ENCODE data around the gene UBE2C. TPM values are rescaled to one million over a fixed set of nuclear protein-coding genes. Genes with fewer than 3 reads are reported as not detected.

Gene UBE2C
- total RNA-seq, 1 experiment from 2014 or later, result 200 TPM

GRCh38 chr20:45833030-45833882 is 20.8 kb downstream of the UBE2C start, which contains the start of gene SNX21:
TSS of gene SNX21 (plus strand) at chr20:45833799. CDS start at chr20:45833920, 121 bp downstream.
- peak; percentile 86 for DNase-seq (ENCODE audit: low read depth)

GRCh38 chr20:45833883-45834796 is 21.7 kb downstream of the UBE2C start:
- peak; percentile 70 for DNase-seq (ENCODE audit: low read depth)

- no peak for DNase-seq (ENCODE audit: low read depth)
Observed at GRCh38 chr20:45834797-45835161, 22.3 kb downstream of the UBE2C start.

DNA sequence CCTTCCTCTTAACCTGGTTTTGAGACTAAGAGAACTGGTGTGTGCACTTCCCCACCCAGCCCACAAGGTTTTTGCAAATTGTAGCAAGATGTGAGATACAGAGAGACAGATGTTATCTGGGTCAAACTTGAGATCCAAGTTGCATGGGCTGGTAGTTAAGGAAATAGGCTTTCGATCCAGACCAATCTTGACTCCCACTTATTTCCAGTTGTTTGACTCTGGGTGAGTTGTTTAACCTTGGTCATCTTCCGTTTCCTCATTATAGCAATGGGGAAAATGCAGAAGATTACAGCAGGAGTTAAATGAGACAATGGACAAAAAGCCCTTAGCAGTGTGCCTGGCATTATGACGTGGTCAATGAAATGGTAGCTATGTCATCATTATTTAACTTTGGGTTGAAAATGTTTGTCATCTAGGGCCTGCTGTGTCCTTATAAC is 22.9 kb downstream of the UBE2C start:
- DNase-seq (ENCODE audit: low read depth), result no peak

- peak; percentile 38 for DNase-seq (ENCODE audit: low read depth)
Observed at GRCh38 chr20:45835825-45836224, 23.4 kb downstream of the UBE2C start.

- DNase-seq (ENCODE audit: low read depth), result no peak
Observed at GRCh38 chr20:45836841-45837240, 24.4 kb downstream of the UBE2C start.

GRCh38 chr20:45840700-45841198 is 28.3 kb downstream of the UBE2C start:
- DNase-seq (ENCODE audit: low read depth), result no peak

GRCh38 chr20:45841407-45842129 is 29.1 kb downstream of the UBE2C start:
- DNase-seq (ENCODE audit: low read depth), result no peak

DNA sequence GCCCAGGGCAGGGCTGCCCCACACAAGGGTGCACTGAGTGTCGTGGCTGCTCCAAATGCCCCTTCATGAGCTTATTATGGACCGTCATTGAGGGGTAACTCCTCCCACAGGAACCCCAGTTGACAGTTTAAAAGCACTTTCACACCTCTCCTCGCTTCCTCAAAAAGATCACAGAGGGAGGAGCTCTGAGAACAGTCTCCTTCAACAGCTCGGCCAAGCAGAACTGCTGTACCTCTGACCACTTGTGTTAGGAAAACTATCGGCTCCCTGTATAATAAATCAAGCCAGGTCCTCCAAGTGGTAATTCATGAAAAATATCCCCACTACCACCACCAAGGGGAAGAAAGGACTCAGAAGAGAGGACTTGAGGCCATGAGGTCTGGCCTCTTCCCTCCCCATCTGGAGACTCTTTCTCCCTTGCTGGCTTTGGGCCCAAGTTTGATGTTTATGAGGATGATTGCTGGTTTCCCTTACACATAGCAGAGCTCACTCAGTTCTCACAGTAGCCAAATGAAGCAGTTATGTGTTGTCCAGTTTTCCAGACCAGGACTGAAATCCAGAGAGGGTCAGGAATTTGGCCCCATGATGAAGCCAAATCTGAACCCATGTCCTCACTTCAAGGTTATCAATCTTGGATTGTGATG is 29.8 kb downstream of the UBE2C start:
- no peak for DNase-seq (ENCODE audit: low read depth)

DNA sequence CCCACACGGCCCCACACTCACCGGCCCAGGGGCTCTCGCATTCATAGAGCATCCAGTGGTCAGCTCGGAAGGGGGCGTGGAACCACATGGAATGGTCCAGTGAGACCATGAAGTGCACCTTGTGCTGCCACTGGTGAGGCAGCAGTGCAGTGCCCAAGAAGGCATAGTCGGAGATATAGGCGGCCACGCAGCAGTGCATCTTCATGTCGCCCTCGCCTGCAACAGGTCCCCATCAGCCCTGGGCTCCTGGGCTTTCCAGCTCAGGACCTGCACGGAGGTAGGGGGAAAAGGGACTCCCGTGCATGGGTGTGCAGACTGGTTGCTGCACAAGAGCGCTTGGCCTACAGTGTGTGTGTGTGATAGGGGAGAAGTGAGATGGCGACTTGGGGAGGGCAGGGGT is 31.1 kb downstream of the UBE2C start:
- no peak for DNase-seq (ENCODE audit: low read depth)

DNA sequence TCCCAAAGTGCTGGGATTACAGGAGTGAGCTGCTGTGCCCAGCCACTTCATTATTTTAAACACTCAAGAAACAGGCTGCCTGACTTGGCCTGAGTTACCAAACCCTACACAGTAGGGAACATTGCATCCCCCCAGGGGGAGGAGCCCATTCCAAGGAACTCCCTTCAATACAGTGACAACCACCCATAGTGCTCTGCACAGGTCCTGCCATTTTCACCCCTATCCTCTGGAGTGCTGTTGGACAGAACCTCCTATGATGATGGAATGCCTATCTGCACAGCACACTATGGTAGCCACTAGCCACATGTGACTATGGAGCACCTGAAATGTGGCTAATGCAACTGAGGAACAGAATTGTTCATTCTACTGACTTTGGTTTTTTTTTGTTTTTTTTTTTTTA is 33.0 kb downstream of the UBE2C start:
- DNase-seq (ENCODE audit: low read depth), result no peak

DNA sequence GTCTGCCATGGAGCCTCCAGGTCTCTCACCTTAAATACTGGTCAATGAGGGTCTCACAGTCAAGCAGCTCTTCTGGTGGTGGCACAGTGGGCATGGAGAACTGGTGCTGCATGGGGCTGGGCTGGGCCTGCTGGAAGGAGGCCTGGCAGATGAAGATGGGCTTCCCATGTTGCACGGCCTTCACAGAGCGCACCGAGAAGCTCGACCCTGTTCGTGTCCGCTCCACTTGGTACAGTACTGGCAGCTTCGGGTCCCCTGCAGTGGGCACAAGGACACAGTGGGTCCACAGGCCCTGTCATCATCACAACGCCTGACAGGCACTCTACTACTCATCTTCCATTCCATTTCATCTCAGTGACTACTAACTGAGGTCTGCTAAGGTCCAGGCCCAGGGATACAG is 36.0 kb downstream of the UBE2C start:
- DNase-seq (ENCODE audit: low read depth), result no peak

DNA sequence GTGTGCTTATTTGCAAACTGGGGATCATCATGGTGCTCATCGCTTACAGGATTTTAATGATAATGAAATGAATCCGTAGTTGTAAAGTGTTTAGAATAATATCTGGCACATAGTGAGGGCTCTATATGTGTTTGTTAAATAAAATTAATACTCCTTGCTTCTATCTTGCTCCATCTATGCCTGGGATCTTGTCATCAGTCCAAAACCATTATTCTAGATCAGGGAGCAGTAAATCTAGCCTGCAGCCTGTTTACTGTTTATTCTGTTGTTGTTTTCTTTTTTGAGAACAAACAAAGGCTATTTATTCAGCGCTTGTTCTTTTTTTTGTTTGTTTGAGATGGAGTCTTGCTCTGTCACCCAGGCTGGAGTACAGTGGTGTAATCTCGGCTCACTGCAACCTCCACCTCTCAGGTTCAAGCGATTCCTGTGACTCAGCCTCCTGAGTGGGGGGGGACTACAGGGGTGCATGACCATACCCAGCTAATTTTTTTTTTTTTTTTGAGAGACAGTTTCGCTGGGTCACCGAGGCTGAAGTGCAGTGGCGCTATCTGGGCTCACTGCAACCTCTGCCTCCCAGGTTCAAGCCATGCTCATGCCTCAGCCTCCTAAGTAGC is 36.6 kb downstream of the UBE2C start:
- DNase-seq (ENCODE audit: low read depth), result no peak

GRCh38 chr20:45850238-45850637 is 37.8 kb downstream of the UBE2C start:
- no peak for DNase-seq (ENCODE audit: low read depth)

- no peak for DNase-seq (ENCODE audit: low read depth)
Observed at GRCh38 chr20:45850926-45851325, 38.5 kb downstream of the UBE2C start.

DNA sequence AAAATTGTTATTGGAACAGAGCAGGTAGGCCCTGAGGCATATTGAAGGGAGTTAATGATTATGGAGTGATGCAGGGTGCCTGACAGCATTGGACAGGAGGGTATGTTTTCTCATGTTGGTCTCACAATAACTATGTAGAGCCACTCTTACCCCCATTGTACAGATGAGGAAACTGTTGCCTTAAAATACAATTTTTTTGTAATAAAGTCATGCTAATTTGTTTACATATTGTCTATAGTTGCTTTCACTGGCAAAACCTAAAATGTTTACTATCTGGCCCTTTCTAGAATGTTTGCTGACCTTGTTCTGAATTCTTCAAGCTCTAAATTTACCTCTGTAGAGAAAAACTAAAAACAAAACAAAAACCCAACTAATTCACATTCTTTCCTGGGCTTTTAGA is 39.1 kb downstream of the UBE2C start:
- no peak for DNase-seq (ENCODE audit: low read depth)

- DNase-seq (ENCODE audit: low read depth), result no peak
Observed at GRCh38 chr20:45852326-45852725, 39.9 kb downstream of the UBE2C start.

DNA sequence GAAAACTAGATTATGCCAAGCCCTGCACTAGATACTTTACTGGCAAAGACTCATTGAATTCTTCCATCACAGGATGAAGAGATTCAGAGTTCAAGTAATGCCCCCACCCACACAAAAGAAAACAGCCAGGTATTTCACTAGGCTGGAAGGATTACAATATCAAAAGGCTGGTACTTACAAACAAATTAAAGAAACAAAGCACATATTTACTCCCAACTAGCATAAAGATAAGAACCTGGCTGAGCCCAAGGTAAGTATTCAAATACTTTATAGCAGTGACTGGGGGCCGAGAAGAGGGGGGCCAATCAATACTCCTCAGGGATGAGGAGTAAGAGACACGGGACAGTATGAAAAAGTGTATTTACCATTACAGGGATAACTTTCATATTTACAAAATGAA is 41.0 kb downstream of the UBE2C start:
- no peak for DNase-seq (ENCODE audit: low read depth)

- DNase-seq (ENCODE audit: low read depth), result peak; percentile 99
Observed at GRCh38 chr20:45857114-45857881, 44.9 kb downstream of the UBE2C start, which contains the start of the genes ACOT8 and ZSWIM3. TSS of gene ACOT8 (minus strand) at chr20:45857392. CDS start at chr20:45857315, 77 bp downstream. TSS of gene ZSWIM3 (plus strand) at chr20:45857614. CDS start at chr20:45857826, 212 bp downstream.

GRCh38 chr20:45857882-45858216 is 45.4 kb downstream of the UBE2C start:
- no peak for DNase-seq (ENCODE audit: low read depth)
